NOMO-1 (cell line): ENCODE results near the gene MIA2.
A peak's percentile ranks its signal among the peaks of the same experiment; 100 is the strongest.

Experiments
- DNase-seq, 2 experiments: peaks; one replicate each; lab custom pipeline; 2025; ENCODE audit not compliant: unreplicated experiment in 2 of 2; lab: John Stamatoyannopoulos, UW

The MIA2 gene

DNA sequence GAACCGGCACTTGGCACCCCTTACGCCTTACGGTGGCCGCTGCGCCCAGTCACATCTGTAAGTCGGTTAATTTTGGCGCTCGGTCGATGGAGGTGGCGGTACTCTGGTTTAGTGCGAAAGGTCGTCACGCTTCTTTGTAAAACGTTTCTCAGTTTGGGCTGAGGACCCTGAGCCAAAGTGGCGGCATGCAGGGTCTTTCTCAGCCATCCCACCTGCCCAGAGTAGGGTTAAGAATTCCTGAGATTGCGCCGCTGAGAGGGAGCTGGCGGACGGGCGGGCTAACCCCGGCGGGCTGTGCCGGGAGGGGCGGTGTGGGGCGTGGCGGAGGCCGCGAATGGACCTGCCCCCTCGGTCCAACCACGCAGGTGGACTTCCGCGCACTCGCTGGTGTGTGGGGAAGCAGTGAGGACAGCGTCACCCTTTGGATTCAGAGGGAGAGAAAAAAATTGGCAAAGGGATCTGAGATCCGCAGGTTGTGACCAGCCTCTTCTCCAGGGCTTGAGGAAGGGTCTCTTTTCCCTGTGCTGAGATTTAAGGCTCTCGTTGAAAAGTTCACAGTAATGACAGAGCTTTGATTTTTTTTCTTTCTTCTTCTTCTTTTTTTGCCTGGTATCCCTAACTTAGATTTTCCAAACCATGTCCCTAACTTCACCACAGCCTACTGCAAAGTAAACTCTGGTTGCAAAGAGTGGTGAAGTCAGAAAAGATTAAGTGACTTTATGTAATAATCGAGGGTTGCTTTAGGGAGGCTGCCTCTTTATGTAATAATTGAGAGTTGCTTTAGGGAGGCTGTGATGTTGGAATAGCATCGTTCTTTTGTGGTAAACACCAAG lies 199.1 kb downstream of the MIA2 start:
- DNase-seq: peak; percentile 81

DNA sequence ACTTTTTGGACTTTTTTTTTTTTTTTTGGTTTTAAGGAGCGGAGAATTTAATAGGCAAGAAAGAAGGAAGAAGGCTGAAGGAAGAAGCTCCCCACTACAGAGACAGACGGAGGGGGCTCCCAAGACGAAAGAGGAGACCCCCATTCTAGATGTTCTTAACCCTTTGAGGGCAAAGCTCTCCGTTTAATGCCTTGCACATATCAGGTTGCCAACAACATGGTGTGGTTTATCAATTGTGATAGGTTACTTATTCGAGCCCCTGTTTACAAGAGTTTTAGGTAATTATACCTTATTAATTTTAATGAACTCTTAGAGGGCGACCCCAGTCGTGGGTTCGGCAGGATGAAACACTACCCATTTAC lies 199.7 kb downstream of the MIA2 start:
- DNase-seq: no peak

DNA sequence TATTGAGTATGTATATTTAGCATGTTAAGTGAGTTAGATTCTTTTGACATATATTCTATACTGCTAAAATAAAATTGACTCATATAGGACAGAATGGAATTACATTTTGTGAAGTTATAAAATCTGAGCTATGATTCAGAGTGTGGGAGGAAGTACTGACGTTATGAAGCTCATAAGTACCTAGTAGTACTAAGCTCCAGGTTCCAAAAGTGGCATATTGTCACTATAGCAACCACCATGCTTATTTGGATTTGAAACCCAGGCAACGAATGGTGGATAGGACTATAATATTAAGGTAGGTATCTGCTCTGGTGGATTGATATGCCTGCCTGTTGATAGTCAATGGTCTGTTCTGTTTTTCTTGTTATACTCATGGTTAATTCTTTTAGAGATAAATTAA lies 200.7 kb downstream of the MIA2 start:
- DNase-seq: no peak

DNA sequence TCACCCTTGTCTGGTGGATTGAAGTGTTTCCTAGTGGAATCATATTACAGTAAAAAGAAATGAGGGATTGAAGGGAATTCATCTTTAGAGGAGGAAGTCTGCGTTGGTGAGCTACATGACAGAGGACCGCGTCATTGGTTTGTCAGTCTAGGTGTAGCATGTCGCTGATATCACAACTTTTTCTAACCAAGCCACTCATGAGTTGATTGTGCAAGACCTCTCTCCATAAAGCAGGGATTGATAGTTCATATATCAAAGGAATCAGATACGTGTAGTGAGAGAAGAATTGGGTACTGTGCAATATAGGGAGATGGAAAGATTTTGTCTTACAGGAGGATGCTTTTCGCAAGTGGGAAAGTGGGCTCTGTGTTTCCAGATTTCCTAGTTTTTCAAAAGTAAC lies 201.5 kb downstream of the MIA2 start:
- no peak for DNase-seq
